Cortex of kidney (tissue), 1 donor: ENCODE data around the gene CACNA2D4.

ENCODE experiments used
- DNase-seq: peaks from one replicate; lab custom pipeline; 2025; lab: John Stamatoyannopoulos, UW

The CACNA2D4 gene

DNA sequence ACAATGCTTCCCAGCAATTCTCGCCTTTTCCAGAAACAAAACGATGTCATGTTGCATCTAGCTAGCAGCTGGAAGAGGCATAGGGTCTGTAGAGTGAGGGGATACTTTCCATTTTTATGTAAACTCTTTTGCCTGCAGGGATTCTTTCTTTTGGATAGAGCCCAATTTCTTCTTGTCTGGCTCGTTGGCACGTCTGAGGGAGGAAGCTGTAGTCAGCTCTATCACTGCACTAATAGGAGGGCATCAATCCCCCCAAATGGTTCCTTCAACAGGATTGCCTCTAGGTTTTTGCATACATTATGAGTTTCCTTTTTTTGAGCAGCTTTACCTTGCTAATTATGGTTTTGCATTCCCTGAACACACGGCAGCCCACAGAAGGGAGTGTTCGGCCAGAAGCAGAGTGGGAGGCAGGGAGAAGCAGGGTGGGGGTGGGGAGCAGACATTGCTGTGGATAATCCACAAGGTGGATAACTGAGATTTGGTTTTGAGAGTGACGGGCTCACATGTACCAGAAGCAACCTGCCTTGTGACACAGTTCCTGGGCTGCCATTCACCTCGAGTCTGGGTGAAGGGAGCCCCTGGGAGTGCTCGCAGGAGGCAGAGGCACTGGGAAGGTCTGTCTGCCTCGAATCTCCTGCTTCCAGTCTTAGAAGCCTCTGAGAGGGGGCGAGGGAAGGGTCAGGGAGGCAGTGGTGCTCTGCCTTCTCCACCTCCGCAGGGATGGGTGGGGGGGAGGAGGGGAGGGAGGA is 73.6 kb downstream of the CACNA2D4 start:
- DNase-seq = no peak

DNA sequence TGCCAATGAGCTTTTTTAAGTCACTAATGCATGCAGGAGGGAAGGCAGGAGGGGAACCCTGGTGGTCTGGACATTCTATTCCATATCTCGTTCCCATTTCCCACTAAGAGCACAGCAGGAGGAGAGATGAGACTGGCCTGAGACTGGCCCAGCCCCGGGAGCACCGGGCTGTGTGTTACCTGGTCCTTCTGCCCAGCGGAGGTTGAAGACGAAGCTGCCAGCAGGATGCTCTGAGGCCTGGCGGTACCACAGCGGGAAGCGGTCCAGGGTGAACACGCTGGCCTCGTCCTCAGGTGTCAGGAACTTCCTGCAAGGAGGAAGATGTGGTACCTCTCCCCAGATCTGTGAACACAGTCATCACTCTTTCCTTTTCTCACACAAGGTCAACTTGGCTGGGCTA is 74.2 kb downstream of the CACNA2D4 start:
- no peak for DNase-seq

DNA sequence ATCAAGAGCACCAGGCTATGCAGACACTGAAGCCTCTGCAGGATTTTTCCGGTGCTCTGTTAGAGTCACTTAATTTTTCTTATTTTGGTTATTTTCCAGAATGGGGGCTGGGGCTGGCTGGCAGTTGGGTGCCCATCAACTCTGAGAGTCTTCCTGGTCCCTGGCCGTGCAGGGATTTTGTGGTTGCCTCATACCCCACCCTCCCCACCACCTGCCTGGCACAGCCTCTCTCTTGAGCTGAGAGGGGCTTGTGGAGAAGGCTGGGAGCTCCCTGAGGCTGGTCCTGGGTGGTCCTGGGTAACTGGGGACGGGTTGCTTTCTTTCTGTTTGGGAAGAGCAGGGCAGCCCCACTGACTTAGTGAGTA is 74.8 kb downstream of the CACNA2D4 start:
- no peak for DNase-seq

DNA sequence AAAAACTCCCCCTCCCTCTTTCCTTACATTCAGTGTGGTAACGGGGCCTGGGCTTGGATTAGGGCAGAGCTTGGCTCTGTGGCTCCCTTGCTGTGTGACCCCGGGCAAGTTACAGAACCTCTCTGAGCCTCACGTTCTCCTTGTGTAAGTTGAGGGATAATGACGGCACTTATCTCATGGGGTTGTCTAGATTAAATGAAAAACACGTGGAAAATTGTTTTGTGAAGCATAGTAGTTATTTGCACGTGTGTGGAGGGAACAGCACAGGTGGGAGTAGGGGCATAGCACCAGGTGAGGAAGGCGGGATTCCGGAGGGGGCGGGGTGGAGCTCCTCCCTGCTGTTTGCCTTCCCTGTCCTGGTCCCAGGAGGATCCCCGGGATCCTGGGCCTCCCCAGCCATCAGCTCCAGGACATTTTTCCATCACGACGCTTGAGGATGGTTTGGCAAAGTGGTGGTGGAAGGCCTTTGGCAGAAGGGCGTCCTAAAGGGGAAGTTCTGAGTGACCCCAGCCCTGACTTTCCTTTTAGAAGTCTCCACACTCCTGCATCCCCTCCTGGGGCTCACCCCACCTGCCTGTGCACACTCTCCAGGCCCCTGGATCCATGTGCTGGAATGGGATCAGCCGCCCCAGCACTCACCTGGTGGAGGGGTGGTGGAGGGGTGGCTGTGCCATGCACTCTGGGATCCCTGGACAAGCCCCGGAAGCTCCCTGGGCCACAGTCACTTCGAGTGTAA is 75.4 kb downstream of the CACNA2D4 start:
- DNase-seq = no peak

DNA sequence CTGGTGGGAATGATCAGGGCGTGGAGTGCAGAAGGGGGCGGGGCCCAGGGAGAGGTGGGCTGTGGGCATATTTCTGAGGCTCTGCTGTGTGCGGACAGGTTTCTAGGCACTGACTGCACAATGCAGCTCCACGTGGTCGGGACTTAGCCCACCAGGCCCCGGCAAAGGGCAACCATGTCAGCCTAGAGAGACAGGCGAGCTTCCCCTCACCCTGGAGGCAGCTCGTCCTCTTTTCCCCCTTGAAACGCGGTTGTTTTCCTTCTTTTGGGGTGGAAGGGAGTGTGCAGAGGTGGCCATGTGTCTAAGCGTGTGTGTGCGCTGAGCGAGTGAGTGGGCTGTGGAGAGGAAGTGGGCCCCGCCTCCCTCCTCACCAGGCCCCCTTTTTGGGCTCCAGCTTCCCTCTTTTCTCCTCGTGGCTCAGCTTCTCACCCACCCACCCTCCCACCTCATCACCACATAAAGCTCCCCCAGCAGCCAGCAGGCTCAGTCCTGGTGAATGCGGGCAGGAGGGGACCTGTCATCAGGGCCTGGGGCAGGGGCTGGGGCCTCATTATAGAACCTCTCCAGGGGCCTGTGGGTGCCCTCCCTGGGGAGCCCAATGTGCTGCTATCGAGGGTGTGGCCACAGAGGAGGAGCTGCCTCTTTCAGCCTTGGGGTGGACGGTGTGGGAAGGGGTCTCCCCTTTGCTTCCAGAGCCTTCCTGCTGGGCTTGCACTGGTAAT is 76.1 kb downstream of the CACNA2D4 start:
- no peak for DNase-seq

DNA sequence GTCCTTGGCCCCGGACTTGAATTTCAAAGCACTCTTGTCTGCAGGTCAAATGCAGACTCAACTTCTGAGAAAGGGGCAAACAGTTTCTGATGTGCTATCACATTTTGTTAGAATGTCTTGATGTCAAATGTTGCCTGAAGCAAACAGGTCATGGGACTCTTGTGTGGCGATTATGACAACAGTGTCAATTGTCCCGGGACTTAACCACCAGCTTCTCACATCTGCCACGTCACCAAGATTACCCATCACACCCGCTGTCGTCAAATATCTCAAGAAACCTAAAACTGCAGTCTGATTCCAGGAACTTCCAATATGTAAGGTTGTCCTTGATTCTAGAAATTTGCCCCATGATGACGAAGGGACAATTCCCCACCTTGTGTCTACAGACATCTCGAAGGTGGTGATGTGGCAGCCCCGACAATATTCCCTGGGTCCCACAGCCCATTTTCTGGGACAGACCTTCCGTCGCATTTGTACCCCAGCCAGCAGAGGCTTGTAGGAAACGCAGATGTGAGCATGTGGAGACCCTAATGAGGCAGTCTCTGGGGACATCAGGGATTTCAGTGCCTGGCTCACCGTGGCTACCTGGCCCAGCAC is 76.8 kb downstream of the CACNA2D4 start:
- DNase-seq = no peak

DNA sequence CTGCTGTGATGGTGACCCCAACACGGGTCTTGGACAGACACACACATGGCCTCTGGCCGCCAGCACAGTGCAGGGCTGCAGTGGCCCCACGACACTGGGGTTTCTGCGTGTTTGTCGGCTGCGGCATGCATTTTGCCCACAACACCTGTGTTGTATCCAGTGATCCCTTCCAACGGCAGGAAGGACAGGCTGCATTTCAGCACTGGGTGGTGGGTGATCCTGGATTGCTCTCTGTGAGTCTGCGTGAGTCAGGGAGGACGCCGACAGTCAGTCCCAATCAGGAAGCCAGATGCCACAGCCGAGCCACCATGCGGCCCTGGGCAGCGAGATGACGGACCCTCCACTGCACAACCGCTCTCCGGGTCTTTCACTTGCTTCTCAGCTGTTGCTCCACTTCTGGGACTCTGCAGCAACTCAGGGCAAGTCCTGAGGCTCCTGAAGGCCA is 77.4 kb downstream of the CACNA2D4 start:
- no peak for DNase-seq

DNA sequence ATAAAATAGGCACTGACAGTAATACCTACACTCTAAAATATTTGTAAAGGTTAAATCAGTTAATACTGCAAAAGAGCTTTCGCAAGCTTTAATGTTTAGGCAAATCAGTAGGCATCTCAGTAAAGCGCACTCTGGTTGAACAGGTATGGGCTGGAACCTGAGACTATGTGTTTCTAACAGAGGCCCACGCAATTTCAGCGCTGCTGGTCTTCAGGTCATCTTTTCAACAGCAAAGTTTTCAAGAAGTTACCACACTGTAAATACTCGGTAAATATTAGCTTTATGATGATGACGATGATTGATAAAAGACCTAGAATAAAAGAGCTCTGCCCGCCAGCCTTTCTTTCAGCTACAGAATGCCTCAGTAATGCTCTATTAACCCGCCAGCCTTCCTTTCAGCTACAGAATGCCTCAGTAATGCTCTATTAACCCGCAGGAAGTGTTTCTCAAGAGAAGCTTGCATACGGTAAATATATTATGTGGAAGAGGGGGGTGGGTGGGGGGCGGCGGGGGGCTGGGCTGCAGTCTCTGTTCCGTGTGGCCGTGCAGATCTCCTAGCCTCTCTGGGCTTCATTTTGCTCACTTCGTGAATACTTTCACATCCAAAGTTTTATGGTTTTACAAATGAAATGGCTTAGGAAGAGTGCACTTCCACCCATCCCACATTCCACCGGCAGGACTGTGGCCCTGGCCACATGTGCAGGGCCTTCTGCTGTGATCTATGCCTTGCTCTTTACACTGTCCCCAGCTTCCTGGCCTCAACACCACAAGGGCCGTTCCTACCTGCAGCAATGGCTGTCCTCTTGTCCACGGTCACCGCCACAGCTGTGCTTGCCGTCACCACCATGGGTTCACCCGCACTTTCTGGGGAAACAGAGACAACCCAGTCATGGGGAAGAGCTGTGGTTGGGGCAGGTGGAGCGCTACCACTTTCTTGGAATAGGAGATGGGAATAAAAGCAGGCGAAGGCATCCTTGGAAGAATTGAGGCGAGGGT is 78.2 kb downstream of the CACNA2D4 start:
- no peak for DNase-seq

DNA sequence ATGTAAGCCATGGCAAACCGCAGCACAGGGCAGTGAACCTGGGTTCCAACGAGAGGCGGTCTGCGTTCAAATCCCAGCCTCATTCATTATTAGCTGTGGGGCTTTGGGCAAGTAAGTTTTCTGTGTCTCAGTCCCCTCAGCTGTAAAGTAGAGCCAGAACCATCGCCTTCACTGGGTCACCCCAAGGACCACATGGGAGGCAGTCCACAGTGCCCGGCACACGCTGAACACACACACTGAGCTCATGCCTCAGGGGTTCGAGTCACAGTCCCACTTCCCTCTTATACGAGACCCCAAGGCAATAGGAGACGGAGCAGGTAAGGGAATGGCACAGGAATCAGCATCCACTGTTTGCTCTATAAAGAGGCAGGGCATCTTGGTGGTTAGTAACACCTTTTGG is 79.0 kb downstream of the CACNA2D4 start:
- no peak for DNase-seq

DNA sequence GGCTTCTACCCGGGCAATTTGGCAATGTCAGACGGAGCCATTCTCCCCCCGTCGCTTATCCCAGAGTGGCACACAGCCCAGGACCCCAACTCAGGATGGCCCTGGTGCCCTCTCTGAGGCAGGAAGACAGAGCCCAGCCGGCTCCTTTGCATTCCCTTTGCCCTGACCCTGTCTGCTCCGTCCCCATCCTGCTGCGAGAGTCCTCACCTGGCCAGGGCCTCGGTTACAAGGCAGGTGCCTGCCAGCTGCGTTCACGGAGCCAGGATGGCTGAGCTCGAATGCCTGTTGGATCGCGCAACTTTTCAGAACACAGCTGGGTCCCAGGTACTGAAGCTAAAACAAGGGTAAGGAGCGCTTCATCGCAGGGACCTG is 79.5 kb downstream of the CACNA2D4 start:
- no peak for DNase-seq

DNA sequence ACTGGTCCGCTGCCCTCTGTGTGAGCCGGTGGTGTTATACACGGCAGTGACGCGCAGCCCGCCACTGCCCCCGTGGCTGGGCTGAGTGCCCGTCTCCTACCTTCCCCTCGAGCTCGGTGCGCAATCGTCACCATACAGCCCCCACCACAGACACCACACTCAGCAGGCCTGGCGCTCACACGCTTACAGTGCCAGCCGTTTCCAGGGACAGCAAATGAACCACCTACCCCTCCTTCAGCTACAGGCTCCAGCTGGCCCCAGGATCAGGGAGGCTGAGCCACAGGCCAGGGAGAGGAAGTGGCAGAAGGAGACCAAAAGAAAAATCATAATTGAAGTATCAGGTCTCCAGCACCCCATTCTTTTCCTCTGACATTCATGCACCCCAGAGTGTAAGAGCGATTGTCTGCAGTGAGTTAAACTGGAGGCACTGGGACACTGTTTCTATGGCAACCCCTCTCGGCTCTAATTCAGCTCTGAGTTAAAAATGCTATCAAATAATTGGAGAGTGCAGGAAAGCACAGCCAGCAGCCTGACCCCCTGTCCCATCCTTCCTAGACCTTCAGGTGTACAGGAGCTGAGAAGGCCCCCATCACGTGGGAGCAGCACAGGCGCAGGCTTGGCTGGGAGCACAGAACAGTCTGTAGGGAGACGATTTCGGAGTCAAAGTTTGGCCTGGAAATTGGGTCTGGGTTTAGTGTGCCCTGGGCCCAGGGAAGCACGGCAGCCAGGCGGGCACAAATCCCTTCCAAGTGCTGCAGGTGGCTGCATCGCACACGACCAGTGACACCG is 80.1 kb downstream of the CACNA2D4 start:
- DNase-seq = no peak

DNA sequence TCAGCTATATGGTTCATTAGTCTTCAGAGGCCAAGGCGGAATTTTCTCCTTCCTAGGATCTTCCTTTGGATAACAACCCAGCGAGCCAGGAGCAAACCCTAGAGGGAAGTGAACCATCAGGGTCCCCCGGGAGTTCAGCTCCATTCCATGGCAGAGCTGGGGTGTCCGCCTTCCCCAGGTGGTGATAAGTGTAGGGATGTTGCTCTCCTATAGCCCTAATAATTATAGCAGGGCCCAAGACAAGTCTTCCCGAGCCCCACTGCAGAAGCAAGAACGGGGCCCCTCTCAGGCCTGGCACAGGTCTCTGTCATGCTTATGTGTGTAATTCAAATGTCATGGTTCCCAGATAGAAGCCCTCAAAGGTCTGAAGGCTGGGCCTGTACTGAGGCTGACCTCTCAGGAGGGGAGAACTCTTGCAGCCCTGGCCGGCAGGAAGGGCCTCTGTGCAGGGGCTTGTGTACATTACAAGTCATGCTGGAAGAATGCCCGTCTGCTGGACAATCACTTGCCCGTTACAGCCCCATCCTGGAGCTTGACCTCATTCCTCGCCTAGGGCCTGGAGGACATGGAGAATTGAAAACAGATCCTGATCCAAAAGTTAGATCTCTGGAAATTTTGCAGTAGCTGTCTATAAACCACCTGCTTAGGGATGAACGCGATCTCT is 80.8 kb downstream of the CACNA2D4 start:
- DNase-seq = no peak

DNA sequence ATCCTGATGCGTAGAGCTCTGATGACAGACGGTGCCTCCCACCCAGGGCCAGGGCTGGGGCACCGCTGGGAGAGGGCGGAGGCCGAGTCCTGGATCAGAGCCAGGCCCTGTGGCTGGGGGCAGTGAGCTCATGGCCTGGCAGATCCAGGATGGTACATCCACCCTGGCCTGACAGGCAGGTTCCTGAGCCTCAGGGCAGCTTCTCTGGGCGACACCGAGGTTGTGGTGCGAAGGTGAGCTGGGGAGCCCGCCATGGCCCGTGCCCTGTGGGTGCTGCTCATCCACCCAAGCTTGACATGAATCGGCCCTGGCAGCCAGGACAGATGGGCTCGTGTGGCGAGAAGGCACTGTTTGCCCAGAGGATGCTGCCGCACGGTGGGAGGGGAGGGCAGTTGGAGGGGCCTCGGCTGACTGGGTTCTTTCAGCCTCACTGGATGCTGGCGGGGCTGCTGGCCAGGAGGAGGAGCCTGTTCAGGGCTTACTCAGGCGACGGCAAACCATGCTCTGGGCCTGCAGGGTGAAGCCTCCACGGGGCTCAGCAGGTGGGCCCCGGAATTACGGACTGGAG is 81.5 kb downstream of the CACNA2D4 start:
- no peak for DNase-seq

DNA sequence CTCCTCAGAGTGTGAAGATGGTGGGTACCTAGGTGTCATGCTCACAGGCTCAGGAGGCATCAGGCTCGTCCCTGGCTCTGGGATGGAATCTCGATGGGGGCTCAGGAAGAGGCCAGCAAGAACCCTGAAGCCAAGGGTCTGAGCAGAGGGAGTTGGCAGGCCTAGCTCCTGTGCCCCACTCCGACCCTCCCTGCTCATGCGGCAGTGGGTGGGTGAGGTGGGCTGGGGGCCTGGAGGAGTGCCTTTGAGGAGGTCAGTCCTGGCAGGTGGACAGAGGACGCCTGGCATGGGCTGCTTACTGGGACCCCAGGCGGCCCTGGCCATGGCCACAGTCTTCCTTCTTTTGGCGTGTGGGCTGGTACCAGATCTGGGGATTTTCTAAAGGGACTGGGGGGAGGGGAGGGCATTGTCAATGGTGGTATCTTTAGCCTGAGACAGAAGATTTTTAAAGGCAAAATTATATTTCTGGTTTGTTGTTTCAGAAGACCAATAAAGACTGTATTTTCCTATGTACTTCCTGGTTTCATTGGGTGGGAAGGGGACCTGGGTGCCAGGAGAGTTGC is 82.1 kb downstream of the CACNA2D4 start:
- DNase-seq = no peak

DNA sequence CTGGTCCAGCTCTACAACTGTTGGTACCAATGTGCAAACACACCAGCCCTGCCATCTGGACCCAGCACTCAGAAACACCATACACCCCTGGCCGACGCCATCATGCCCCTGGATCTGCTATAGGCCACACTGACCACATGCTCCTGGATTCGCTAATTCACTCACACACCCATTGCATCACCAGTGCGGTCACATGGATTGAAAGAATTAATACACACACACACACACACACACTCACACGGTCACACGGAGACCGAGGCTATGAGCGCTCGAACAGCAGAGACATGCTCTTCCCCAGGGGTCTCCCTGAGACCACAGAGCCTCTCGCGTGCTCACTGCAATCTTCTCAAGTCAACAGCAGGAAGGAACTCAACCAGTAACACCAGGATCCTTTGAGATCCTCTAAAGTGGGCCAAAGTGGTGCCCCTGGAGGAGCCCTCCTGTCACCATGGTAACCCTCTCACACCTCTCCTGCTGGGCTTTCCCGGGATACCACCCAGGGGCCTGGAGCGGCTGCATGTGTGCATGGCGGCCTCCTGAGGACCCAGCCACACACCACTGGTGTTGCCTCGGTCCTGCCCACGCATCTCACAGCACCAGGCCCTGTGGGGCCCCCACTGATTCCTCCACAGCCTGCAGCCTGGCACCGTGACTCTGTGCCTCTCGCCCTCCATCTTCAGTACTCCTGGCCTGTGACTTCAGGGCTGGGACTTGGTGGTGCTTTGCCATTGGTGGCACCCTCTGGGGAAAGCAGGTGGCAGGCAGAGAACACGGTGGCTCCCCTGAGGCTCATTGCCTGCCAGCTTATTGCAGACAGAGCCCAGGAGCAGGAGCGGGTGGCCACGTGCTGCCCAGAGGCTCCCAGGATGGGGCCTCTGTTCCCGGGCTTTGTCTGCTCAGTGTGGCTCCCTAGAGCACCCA is 83.0 kb downstream of the CACNA2D4 start:
- DNase-seq = no peak

DNA sequence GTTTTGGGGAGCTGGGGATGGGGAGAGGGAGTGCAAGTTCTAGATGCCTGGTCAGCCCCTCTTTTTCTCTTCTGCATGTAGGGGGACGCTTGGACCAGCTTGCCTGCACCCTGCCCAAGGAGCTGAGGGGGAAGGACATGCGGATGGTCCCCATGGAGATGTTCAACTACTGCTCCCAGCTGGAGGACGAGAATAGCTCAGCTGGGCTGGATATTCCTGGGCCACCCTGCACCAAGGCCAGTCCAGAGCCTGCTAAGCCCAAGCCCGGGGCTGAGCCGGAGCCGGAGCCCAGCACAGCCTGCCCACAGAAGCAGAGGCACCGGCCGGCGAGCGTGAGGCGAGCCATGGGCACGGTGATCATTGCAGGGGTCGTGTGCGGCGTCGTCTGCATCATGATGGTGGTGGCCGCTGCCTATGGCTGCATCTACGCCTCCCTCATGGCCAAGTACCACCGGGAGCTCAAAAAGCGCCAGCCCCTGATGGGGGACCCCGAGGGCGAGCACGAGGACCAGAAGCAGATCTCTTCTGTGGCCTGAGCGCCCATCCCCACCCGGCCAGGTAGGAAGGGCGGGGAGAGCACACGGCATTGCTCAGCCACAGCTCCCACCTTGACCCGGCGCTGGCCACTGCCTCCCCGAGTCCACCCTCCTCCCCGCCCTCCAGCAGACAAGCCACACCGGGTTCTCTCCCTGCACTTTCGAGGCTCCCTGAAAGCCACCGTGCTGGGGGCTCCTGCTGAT is 84.1 kb downstream of the CACNA2D4 start:
- DNase-seq = no peak

DNA sequence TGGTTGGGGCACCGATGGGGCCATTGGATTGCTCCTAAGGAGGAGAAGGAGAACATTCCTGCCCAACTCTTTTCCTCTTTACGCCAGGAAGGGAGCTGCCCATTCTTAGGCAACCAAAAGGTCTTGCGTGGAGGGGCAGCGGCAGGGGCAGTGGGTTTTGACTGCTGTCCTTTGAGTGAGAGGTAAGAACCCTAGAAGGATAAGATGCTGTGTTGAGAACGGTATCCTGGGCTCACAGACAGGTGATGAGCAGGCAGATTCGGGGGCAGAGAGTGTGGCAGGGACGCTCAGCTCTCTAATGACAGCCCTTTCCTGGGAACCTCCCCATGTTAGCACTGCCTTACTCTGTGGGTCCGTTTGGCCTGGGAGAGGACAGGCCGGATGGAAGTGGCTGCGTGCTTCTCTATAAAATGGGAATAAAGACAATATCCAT is 84.8 kb downstream of the CACNA2D4 start:
- no peak for DNase-seq
